ENCODE results near the gene GLRX. TPM values are rescaled to one million over a fixed set of nuclear protein-coding genes. Genes with fewer than 3 reads are reported as not detected.

GLRX gene
- total and polyA plus RNA-seq, 2 of the 13 experiments (the other 11 are each of a cell fraction or from before 2014, with no cell fraction given) = 63.8 to 499 TPM

DNA sequence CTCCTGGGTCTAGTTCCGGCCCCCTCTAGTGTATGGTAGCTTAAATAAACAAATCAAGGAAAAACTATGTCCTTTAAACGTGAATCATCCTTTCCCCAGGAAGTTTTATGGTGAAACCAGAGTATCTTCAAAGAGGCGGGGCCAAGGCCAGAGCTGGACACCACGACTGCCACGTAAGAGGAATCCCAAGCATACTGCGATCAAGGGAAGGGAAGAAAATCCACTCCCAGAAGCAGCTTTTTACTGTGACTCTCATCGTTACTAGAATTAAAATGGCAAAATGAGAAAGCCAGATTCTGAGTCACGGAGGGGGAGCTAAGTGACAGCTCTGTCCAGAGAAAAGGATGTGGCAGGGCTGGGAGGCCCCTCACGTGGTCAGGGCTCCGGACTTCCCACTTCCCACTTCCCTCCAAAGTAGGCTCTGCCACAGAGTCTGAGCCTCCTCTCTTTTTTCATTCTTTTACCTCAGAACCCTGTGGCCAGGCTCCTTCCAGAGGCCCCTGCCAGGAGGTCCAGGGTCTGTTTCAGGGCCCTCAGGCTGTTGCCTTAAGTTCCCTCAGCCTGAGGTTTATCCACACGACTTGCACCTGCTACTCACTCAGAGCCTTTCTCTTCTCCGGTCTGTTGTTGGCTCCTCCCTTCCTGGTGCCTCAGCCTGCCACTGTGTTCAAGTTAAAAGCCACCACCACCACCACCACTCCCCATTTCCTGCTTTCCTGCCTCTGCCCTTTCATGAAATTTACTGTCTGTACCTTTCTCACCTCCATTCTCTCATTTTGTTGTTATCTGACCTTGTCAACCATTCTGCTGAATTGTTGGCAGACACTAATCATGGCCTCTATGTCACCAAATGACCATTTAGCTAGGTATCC is 1.4 kb upstream of the GLRX start (continued):
- TF ChIP-seq, protein P1, sequence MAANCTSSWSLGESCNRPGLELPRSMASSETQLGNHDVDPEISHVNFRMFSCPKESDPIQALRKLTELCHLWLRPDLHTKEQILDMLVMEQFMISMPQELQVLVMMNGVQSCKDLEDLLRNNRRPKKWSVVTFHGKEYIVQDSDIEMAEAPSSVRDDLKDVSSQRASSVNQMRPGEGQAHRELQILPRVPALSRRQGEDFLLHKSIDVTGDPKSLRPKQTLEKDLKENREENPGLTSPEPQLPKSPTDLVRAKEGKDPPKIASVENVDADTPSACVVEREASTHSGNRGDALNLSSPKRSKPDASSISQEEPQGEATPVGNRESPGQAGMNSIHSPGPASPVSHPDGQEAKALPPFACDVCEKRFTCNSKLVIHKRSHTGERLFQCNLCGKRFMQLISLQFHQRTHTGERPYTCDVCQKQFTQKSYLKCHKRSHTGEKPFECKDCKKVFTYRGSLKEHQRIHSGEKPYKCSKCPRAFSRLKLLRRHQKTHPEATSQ (CRISPR knock-in tag; IDR thresholded peaks at IDR 0.05; ENCODE audit: borderline replicate concordance) = peak; percentile 60; the same call in 1 of the 2 replicates
- TF ChIP-seq PHF20 (CRISPR knock-in tag; IDR thresholded peaks at IDR 0.05) = no peak
- peak; percentile 25; the same call in 1 of the 2 replicates for TF ChIP-seq ZNF788 (CRISPR knock-in tag; IDR thresholded peaks at IDR 0.05; ENCODE audit: borderline replicate concordance)
- peak; percentile 76; the same call in 1 of the 2 replicates for TF ChIP-seq GFI1 (CRISPR knock-in tag; IDR thresholded peaks at IDR 0.05; ENCODE audit: borderline replicate concordance)
- TF ChIP-seq SMYD3 (CRISPR knock-in tag; IDR thresholded peaks at IDR 0.05) = peak; percentile 70; the same call in 1 of the 2 replicates
- TF ChIP-seq, protein P2, sequence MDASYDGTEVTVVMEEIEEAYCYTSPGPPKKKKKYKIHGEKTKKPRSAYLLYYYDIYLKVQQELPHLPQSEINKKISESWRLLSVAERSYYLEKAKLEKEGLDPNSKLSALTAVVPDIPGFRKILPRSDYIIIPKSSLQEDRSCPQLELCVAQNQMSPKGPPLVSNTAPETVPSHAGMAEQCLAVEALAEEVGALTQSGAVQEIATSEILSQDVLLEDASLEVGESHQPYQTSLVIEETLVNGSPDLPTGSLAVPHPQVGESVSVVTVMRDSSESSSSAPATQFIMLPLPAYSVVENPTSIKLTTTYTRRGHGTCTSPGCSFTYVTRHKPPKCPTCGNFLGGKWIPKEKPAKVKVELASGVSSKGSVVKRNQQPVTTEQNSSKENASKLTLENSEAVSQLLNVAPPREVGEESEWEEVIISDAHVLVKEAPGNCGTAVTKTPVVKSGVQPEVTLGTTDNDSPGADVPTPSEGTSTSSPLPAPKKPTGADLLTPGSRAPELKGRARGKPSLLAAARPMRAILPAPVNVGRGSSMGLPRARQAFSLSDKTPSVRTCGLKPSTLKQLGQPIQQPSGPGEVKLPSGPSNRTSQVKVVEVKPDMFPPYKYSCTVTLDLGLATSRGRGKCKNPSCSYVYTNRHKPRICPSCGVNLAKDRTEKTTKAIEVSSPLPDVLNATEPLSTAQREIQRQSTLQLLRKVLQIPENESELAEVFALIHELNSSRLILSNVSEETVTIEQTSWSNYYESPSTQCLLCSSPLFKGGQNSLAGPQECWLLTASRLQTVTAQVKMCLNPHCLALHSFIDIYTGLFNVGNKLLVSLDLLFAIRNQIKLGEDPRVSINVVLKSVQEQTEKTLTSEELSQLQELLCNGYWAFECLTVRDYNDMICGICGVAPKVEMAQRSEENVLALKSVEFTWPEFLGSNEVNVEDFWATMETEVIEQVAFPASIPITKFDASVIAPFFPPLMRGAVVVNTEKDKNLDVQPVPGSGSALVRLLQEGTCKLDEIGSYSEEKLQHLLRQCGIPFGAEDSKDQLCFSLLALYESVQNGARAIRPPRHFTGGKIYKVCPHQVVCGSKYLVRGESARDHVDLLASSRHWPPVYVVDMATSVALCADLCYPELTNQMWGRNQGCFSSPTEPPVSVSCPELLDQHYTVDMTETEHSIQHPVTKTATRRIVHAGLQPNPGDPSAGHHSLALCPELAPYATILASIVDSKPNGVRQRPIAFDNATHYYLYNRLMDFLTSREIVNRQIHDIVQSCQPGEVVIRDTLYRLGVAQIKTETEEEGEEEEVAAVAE (CRISPR knock-in tag; IDR thresholded peaks at IDR 0.05; ENCODE audit: borderline replicate concordance) = no peak
- TF ChIP-seq, protein P3, sequence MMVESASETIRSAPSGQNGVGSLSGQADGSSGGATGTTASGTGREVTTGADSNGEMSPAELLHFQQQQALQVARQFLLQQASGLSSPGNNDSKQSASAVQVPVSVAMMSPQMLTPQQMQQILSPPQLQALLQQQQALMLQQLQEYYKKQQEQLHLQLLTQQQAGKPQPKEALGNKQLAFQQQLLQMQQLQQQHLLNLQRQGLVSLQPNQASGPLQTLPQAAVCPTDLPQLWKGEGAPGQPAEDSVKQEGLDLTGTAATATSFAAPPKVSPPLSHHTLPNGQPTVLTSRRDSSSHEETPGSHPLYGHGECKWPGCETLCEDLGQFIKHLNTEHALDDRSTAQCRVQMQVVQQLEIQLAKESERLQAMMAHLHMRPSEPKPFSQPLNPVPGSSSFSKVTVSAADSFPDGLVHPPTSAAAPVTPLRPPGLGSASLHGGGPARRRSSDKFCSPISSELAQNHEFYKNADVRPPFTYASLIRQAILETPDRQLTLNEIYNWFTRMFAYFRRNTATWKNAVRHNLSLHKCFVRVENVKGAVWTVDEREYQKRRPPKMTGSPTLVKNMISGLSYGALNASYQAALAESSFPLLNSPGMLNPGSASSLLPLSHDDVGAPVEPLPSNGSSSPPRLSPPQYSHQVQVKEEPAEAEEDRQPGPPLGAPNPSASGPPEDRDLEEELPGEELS (CRISPR knock-in tag; IDR thresholded peaks at IDR 0.05) = peak; percentile 18; the same call in 1 of the 2 replicates
- TF ChIP-seq NR3C1 (CRISPR knock-in tag; IDR thresholded peaks at IDR 0.05) = no peak
- TF ChIP-seq PITX1 (CRISPR knock-in tag; IDR thresholded peaks at IDR 0.05) = peak; percentile 36; the same call in 1 of the 2 replicates
- no peak for TF ChIP-seq HCFC1 (IDR thresholded peaks at IDR 0.05; ENCODE audit: low read depth, low read length)
- no peak for TF ChIP-seq SMAD3 (CRISPR knock-in tag; IDR thresholded peaks at IDR 0.05)
- 0 out of 2 replicates have a peak, but pooled peaks have one; percentile 3 for TF ChIP-seq CEBPG (CRISPR knock-in tag; IDR thresholded peaks at IDR 0.05)
- TF ChIP-seq MIER3 (CRISPR knock-in tag; IDR thresholded peaks at IDR 0.05; ENCODE audit: borderline replicate concordance) = 0 out of 2 replicates have a peak, but pooled peaks have one; percentile 18
- TF ChIP-seq HOXA7 (CRISPR knock-in tag; IDR thresholded peaks at IDR 0.05) = no peak
- TF ChIP-seq KAT8 (CRISPR knock-in tag; IDR thresholded peaks at IDR 0.05) = peak; percentile 32; the same call in 1 of the 2 replicates
- TF ChIP-seq, protein P4, sequence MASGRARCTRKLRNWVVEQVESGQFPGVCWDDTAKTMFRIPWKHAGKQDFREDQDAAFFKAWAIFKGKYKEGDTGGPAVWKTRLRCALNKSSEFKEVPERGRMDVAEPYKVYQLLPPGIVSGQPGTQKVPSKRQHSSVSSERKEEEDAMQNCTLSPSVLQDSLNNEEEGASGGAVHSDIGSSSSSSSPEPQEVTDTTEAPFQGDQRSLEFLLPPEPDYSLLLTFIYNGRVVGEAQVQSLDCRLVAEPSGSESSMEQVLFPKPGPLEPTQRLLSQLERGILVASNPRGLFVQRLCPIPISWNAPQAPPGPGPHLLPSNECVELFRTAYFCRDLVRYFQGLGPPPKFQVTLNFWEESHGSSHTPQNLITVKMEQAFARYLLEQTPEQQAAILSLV (CRISPR knock-in tag; IDR thresholded peaks at IDR 0.05; ENCODE audit: borderline replicate concordance) = 0 out of 2 replicates have a peak, but pooled peaks have one; percentile 26
- TF ChIP-seq ZNF775 (CRISPR knock-in tag; IDR thresholded peaks at IDR 0.05; ENCODE audit: borderline replicate concordance) = 0 out of 2 replicates have a peak, but pooled peaks have one; percentile 7
- TF ChIP-seq DNMT1 (CRISPR knock-in tag; IDR thresholded peaks at IDR 0.05) = no peak
- no peak for TF ChIP-seq ZNF292 (CRISPR knock-in tag; IDR thresholded peaks at IDR 0.05; ENCODE audit: borderline replicate concordance, low read depth)
- TF ChIP-seq HMG20B (CRISPR knock-in tag; conservative IDR thresholded peaks at IDR 0.05) = no peak

Data from HepG2 (cell line).